Lower lobe of right lung (tissue), 2 donors: Measurements from ENCODE around the gene TRIM24. TPM values are rescaled to one million over a fixed set of nuclear protein-coding genes. Genes with fewer than 3 reads are reported as not detected.
"Not testable (repeated sequence)": the region's sequence is repeated elsewhere in the genome, so short reads cannot be mapped to it uniquely, and the experiment has no call there.

Source experiments
- ATAC-seq, 2 donors: fragments of 200-7000 bp; cut with Tn5 transposase; one replicate each; pipeline ENCODE4 v1.9.1; 2020 to 2022; ENCODE audit warnings: mild to moderate bottlenecking in 2 of 2, moderate library complexity in 2 of 2
- DNase-seq: peaks from one replicate; pipeline ENCODE4 v3.0.0-alpha.2; 2020
- H3K27ac ChIP-seq: fragments of 200-600 bp; one replicate; pipeline ENCODE4 v1.8.0; 2022
- H3K27me3 ChIP-seq: fragments of 200-600 bp; one replicate; pipeline ENCODE4 v1.8.0; 2022; ENCODE audit warnings: low read depth
- H3K36me3 ChIP-seq: fragments of 200-600 bp; one replicate; pipeline ENCODE4 v1.8.0; 2022; ENCODE audit warnings: mild to moderate bottlenecking
- H3K4me1 ChIP-seq: fragments of 200-600 bp; one replicate; pipeline ENCODE4 v1.8.0; 2022
- H3K4me3 ChIP-seq: fragments of 200-600 bp; one replicate; pipeline ENCODE4 v1.8.0; 2022; ENCODE audit warnings: mild to moderate bottlenecking
- H3K9me3 ChIP-seq: fragments of 200-600 bp; one replicate; pipeline ENCODE4 v1.8.0; 2022
- CTCF ChIP-seq: fragments of 200-600 bp; IDR thresholded peaks from one replicate; pipeline ENCODE4 v1.8.0; 2022; ENCODE audit warnings: antibody characterized with exemption, mild to moderate bottlenecking
- intact Hi-C: fragments of 100-400 bp; cut with DNase I; formaldehyde crosslinking; loops from one replicate; pipeline ENCODE4 v1.11.0; 2022
- long read RNA-seq: library from polyadenylated mRNA; unstranded; transcript quantifications from one replicate; pipeline ENCODE4 v2.0.0, GENCODE V29; 2021
- total RNA-seq: library from RNA; stranded (reverse); fragmentation: NEBNext Ultra II Directional; extraction: Animal tissue kit (Norgen Biotek cat#: 25700); gene quantifications from one replicate; pipeline ENCODE4 v1.2.1, GENCODE V29; 2021
- donor health status: DM: no; HTN: yes; CAD: no; lungs with severe emphysema.

The TRIM24 gene
- total RNA-seq, result 25.8 TPM
- long read RNA-seq, full-length matches to known transcripts, result 8 of 28 reads
- long read RNA-seq, partial matches to known transcripts, result 15 of 28 reads
- long read RNA-seq, other reads (novel, unspliced or antisense), result 5 of 28 reads

GRCh38 chr7:138460176-138460648 lies at the start of gene TRIM24:
TRIM24 (plus strand) TSS chr7:138460259; CDS start chr7:138460549, 290 bp downstream.
- no peak for TF ChIP-seq CTCF
- ATAC-seq, result peak; percentile 95 to 97
- peaks cover 11% of the 10 kb centered on the region for H3K4me1 ChIP-seq
- H3K36me3 ChIP-seq, result no peaks in the 10 kb centered on the region
- intact Hi-C loops, result loop anchor here (10.0 kb wide), 1 partner anchor 85 kb away; no protein-coding TSS in a partner anchor
- H3K4me3 ChIP-seq, result peak within 1 kb of the TSS; percentile 86
- no peaks in the 10 kb centered on the region for H3K27me3 ChIP-seq
- peak within 1 kb of the TSS; percentile 96 for H3K27ac ChIP-seq
- H3K9me3 ChIP-seq, result no peaks in the 10 kb centered on the region
- no peak for DNase-seq

GRCh38 chr7:138412077-138412476 lies 48.0 kb upstream of the TRIM24 start:
- H3K4me1 ChIP-seq, intact Hi-C loops, H3K27ac ChIP-seq, H3K9me3 ChIP-seq, H3K4me3 ChIP-seq, H3K36me3 ChIP-seq, ATAC-seq, DNase-seq, H3K27me3 ChIP-seq: not testable (repeated sequence)

- ATAC-seq, H3K9me3 ChIP-seq, DNase-seq, H3K27me3 ChIP-seq, intact Hi-C loops, H3K4me3 ChIP-seq, H3K4me1 ChIP-seq, H3K36me3 ChIP-seq, H3K27ac ChIP-seq: not testable (repeated sequence)
Observed at GRCh38 chr7:138412921-138413320, 47.1 kb upstream of the TRIM24 start.

GRCh38 chr7:138417078-138417700 lies 42.9 kb upstream of the TRIM24 start:
- intact Hi-C loops, result no loop called here
- H3K9me3 ChIP-seq, result no peaks in the 10 kb centered on the region
- ATAC-seq (no peak), DNase-seq (no peak)
- no peak overlapping the region for H3K27ac ChIP-seq
- H3K27me3 ChIP-seq, result no peaks in the 10 kb centered on the region
- H3K4me1 ChIP-seq, result no peaks in the 10 kb centered on the region
- no peak for TF ChIP-seq CTCF
- H3K36me3 ChIP-seq, result no peaks in the 10 kb centered on the region
- H3K4me3 ChIP-seq, result no peak overlapping the region

GRCh38 chr7:138417764-138418163 lies 42.3 kb upstream of the TRIM24 start:
- no peak for TF ChIP-seq CTCF
- no peak for DNase-seq
- Histone ChIP-seq H3K27me3 (no peaks in the 10 kb centered on the region), H3K4me1 (no peaks in the 10 kb centered on the region), H3K9me3 (no peaks in the 10 kb centered on the region), H3K27ac (no peak overlapping the region), H3K36me3 (no peaks in the 10 kb centered on the region), H3K4me3 (no peak overlapping the region)
- ATAC-seq, result peak in 1 of 2 donors; percentile 59
- intact Hi-C loops, result no loop called here

- H3K9me3 ChIP-seq, intact Hi-C loops, H3K4me1 ChIP-seq, H3K27ac ChIP-seq, H3K27me3 ChIP-seq, DNase-seq, H3K36me3 ChIP-seq, H3K4me3 ChIP-seq, ATAC-seq: not testable (repeated sequence)
Observed at GRCh38 chr7:138418403-138418802, 41.7 kb upstream of the TRIM24 start.

- Histone ChIP-seq H3K27me3 (no peaks in the 10 kb centered on the region), H3K27ac (no peak overlapping the region), H3K4me3 (no peak overlapping the region), H3K4me1 (no peaks in the 10 kb centered on the region), H3K9me3 (peaks cover 20% of the 10 kb centered on the region), H3K36me3 (no peaks in the 10 kb centered on the region)
- no peak for TF ChIP-seq CTCF
- intact Hi-C loops, result no loop called here
- no peak for DNase-seq
- no peak for ATAC-seq
Observed at GRCh38 chr7:138425026-138425425, 35.0 kb upstream of the TRIM24 start.
